ENCODE data around the gene KCNJ12. TPM values are rescaled to one million over a fixed set of nuclear protein-coding genes. Genes with fewer than 3 reads are reported as not detected.
"Not testable (repeated sequence)": the region's sequence is repeated elsewhere in the genome, so short reads cannot be mapped to it uniquely, and the experiment has no call there.

Gene KCNJ12
- total and polyA plus RNA-seq, 2 of the 13 experiments (the other 11 are each of a cell fraction or from before 2014, with no cell fraction given) = not detected

GRCh38 chr17:21445091-21445650, 69.0 kb downstream of the KCNJ12 start (continued):
- no peak for TF ChIP-seq DMTF1 (CRISPR knock-in tag; IDR thresholded peaks at IDR 0.05)
- no peak for TF ChIP-seq HNF1B (CRISPR knock-in tag; IDR thresholded peaks at IDR 0.05)
- TF ChIP-seq GABPA (IDR thresholded peaks at IDR 0.05; ENCODE audit: low read depth, low read length) = no peak
- no peak for TF ChIP-seq GABPA (CRISPR knock-in tag; IDR thresholded peaks at IDR 0.05; ENCODE audit: low read depth)
- TF ChIP-seq ZNF235 (CRISPR knock-in tag; IDR thresholded peaks at IDR 0.05; ENCODE audit: borderline replicate concordance) = no peak
- no peak for TF ChIP-seq KMT2A (CRISPR knock-in tag; IDR thresholded peaks at IDR 0.05)
- TF ChIP-seq TCF7 (IDR thresholded peaks at IDR 0.05; ENCODE audit: low read depth) = no peak
- TF ChIP-seq GFI1 (CRISPR knock-in tag; IDR thresholded peaks at IDR 0.05; ENCODE audit: borderline replicate concordance) = no peak

- H3K27me3 ChIP-seq (ENCODE audit: control insufficient read depth in 1 of 2, insufficient read depth in 2 of 2, low read length in 2 of 2); H3K9me3 ChIP-seq (ENCODE audit: low read length); FAIRE-seq; POLR2A ChIA-PET; H2AFZ ChIP-seq (ENCODE audit: low read length); H3K79me2 ChIP-seq (ENCODE audit: insufficient read depth, low read length); H3K4me1 ChIP-seq (ENCODE audit: insufficient read depth, low read length); H3K27ac ChIP-seq (ENCODE audit: extremely low read length, insufficient read depth, low read length); H3K4me3 ChIP-seq (replicated peaks in 1 of 3; ENCODE audit: insufficient read depth in 1 of 3, low read depth in 2 of 3, low read length in 3 of 3); ATAC-seq; H3K36me3 ChIP-seq (replicated peaks in 1 of 2; ENCODE audit: control insufficient read depth in 1 of 2, insufficient read depth in 2 of 2, low read length in 2 of 2); in situ Hi-C loops (cut with HindIII; ENCODE audit: extremely low pct_ligation_motif_present, low pct_unique_long_range_greater_than_20kb); CTCF ChIA-PET (ENCODE audit: low intra/inter-chr PET ratio, low total read pairs); H3K9ac ChIP-seq (ENCODE audit: insufficient read depth, low read depth, low read length); H3K4me2 ChIP-seq (ENCODE audit: low read depth, low read length); BruUV-seq (replicated peaks); intact Hi-C loops (cut with micrococcal nuclease; ENCODE audit: unreplicated experiment); DNase-seq (ENCODE audit: low spot score); H4K20me1 ChIP-seq (ENCODE audit: insufficient read depth, low read length): not testable (repeated sequence)
- WGBS (ENCODE audit: low lambda C conversion rate) = 13% methylated on average over 4 of the region's 4 CpGs
- TF ChIP-seq FOSL2 (CRISPR knock-in tag; IDR thresholded peaks at IDR 0.05) = peak; percentile 14; the same call in 1 of the 2 replicates
Observed at GRCh38 chr17:21447552-21447951, 71.4 kb downstream of the KCNJ12 start.

All from HepG2 (cell line).